ENCODE results near the gene ABCC2.

- TF ChIP-seq CTCF (IDR thresholded peaks at IDR 0.05; ENCODE audit: low read depth, low read length) (no peak), POLR2A (IDR thresholded peaks at IDR 0.05; ENCODE audit: extremely low read depth, insufficient read length) (no peak), MYC (IDR thresholded peaks at IDR 0.05; ENCODE audit: low read depth, low read length) (no peak)
- TF ChIP-seq, protein P1, sequence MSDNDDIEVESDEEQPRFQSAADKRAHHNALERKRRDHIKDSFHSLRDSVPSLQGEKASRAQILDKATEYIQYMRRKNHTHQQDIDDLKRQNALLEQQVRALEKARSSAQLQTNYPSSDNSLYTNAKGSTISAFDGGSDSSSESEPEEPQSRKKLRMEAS (IDR thresholded peaks at IDR 0.05; ENCODE audit: low read depth, low read length): no peak
Observed at GRCh38 chr10:99761365-99761764, 21.1 kb upstream of the ABCC2 start.
